Stimulated activated naive B cell treated with anti-CD40 and anti-IgM and Interleukin-4, amounts not matched to agents 10 μg/mL and 1 μg/mL and 100 μg/mL, for 72 hours (primary cell): ENCODE data around the gene CKB.
"Not testable (repeated sequence)": the region's sequence is repeated elsewhere in the genome, so short reads cannot be mapped to it uniquely, and the experiment has no call there.

Source experiments
- ATAC-seq, 2 donors: fragments of 150-1000 bp; cut with Tn5 transposase; replicated peaks; 2 replicates each; pipeline ENCODE4 v1.10.0; 2021; ENCODE audit warnings: moderate library complexity in 1 of 2
- DNase-seq: peaks from one replicate; pipeline ENCODE4 v3.0.0; 2021
- H3K27ac Mint-ChIP-seq: one replicate; pipeline ENCODE4 v1.8.0; 2022; ENCODE audit warnings: mild to moderate bottlenecking, mixed read lengths
- H3K27me3 Mint-ChIP-seq, 2 donors: one replicate each; pipeline ENCODE4 v1.8.0; 2022; ENCODE audit warnings: mixed read lengths in 2 of 2
- H3K36me3 Mint-ChIP-seq, 2 donors: one replicate each; pipeline ENCODE4 v1.8.0; 2022; ENCODE audit warnings: mixed read lengths in 2 of 2, mild to moderate bottlenecking in 1 of 2
- H3K4me1 Mint-ChIP-seq, 2 donors: one replicate each; pipeline ENCODE4 v1.8.0; 2022; ENCODE audit warnings: mixed read lengths in 2 of 2, mild to moderate bottlenecking in 1 of 2
- H3K4me3 Mint-ChIP-seq, 2 donors: one replicate each; pipeline ENCODE4 v1.8.0; 2022; ENCODE audit warnings: mild to moderate bottlenecking in 2 of 2, mixed read lengths in 2 of 2, moderate library complexity in 1 of 2
- H3K9me3 Mint-ChIP-seq, 2 donors: one replicate each; pipeline ENCODE4 v1.8.0; 2022; ENCODE audit warnings: mixed read lengths in 2 of 2, mild to moderate bottlenecking in 1 of 2

CKB gene

GRCh38 chr14:103528146-103528586, 5.5 kb upstream of the CKB start:
- H3K9me3 Mint-ChIP-seq, result no peaks in the 10 kb centered on the region
- H3K27ac Mint-ChIP-seq, result peak overlapping the region; percentile 96
- peaks cover 20 to 23% of the 10 kb centered on the region in 2 donors for H3K36me3 Mint-ChIP-seq
- no peaks in the 10 kb centered on the region for H3K27me3 Mint-ChIP-seq
- H3K4me1 Mint-ChIP-seq, result peaks cover 44 to 64% of the 10 kb centered on the region in 2 donors
- no peak for ATAC-seq
- peak overlapping the region; percentile 94 to 97 for H3K4me3 Mint-ChIP-seq
- DNase-seq, result no peak

GRCh38 chr14:103527408-103528145, 4.9 kb upstream of the CKB start:
- H3K27me3 Mint-ChIP-seq, result no peaks in the 10 kb centered on the region
- H3K36me3 Mint-ChIP-seq, result peaks cover 19 to 20% of the 10 kb centered on the region in 2 donors
- ATAC-seq (peak; percentile 93), DNase-seq (peak; percentile 92)
- H3K9me3 Mint-ChIP-seq, result no peaks in the 10 kb centered on the region
- H3K27ac Mint-ChIP-seq, result peak overlapping the region; percentile 96
- H3K4me1 Mint-ChIP-seq, result peaks cover 44 to 69% of the 10 kb centered on the region in 2 donors
- peak overlapping the region; percentile 94 to 97 for H3K4me3 Mint-ChIP-seq

- H3K4me3 Mint-ChIP-seq, result peak overlapping the region; percentile 94 to 97
- peaks cover 17 to 20% of the 10 kb centered on the region in 2 donors for H3K36me3 Mint-ChIP-seq
- DNase-seq (no peak), ATAC-seq (no peak)
- no peaks in the 10 kb centered on the region for H3K9me3 Mint-ChIP-seq
- peak overlapping the region; percentile 96 for H3K27ac Mint-ChIP-seq
- H3K27me3 Mint-ChIP-seq, result no peaks in the 10 kb centered on the region
- H3K4me1 Mint-ChIP-seq, result peaks cover 44 to 66% of the 10 kb centered on the region in 2 donors
Observed at GRCh38 chr14:103526914-103527248, 4.3 kb upstream of the CKB start.

DNA sequence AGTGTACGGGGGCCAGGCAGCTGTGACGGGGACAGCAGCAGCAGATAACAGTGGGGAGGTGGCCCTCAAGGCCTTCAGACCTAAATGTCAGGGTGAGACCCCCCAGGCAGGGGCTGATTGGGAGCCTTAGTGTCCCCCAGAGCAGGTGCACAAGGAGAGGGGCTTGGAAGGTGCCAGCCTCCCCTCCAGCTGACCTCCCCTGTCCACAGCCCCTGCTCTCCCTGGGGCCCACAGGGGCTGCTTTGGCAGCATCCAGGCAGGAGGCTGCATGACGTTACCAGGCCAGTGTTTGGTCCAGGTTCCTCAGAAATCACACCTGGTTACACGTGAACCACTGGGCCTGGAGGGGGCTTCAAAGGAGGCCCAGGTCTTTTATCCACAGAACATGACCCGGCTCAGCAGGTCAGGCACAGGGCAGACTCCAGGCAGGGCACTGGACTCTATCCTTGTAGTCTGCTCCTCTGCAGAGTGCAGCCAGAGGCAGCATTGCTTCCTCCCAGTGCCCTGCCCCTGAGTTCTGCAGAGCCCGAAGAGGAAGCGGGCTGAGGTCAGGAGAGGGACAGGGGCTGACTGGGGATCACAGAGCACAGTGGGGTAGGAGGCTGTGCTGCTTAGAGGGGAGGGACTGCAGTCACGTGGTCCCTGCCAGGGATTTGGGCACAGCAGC, 3.8 kb upstream of the CKB start:
- Mint-ChIP-seq H3K9me3 (no peaks in the 10 kb centered on the region), H3K4me1 (peaks cover 42 to 61% of the 10 kb centered on the region in 2 donors), H3K36me3 (peaks cover 13 to 16% of the 10 kb centered on the region in 2 donors), H3K27ac (peak overlapping the region; percentile 59), H3K27me3 (no peaks in the 10 kb centered on the region), H3K4me3 (peak overlapping the region in 1 of 2 donors; percentile 8)
- ATAC-seq (no peak), DNase-seq (no peak)

GRCh38 chr14:103525430-103526246, 3.0 kb upstream of the CKB start:
- H3K9me3 Mint-ChIP-seq, DNase-seq, H3K4me3 Mint-ChIP-seq, ATAC-seq, H3K27me3 Mint-ChIP-seq: not testable (repeated sequence)
- Mint-ChIP-seq H3K27ac (peak overlapping the region; percentile 56), H3K36me3 (peaks cover 10 to 15% of the 10 kb centered on the region in 2 donors), H3K4me1 (peaks cover 36 to 54% of the 10 kb centered on the region in 2 donors)

- DNase-seq (no peak), ATAC-seq (no peak)
- Mint-ChIP-seq H3K9me3 (no peaks in the 10 kb centered on the region), H3K36me3 (peaks cover 5 to 7% of the 10 kb centered on the region in 2 donors), H3K4me3 (no peak overlapping the region), H3K27ac (no peak overlapping the region), H3K27me3 (peaks cover 0 to 11% of the 10 kb centered on the region in 2 donors), H3K4me1 (peaks cover 32 to 53% of the 10 kb centered on the region in 2 donors)
Observed at GRCh38 chr14:103524002-103524935, 1.6 kb upstream of the CKB start.

GRCh38 chr14:103523575-103523954, 935 bp upstream of the CKB start:
- Mint-ChIP-seq H3K27me3 (peaks cover 0 to 12% of the 10 kb centered on the region in 2 donors), H3K4me1 (peaks cover 37 to 57% of the 10 kb centered on the region in 2 donors), H3K4me3 (peak overlapping the region; percentile 6 to 25), H3K9me3 (no peaks in the 10 kb centered on the region), H3K27ac (no peak overlapping the region), H3K36me3 (peaks cover 3 to 5% of the 10 kb centered on the region in 2 donors)
- ATAC-seq (no peak), DNase-seq (no peak)

DNA sequence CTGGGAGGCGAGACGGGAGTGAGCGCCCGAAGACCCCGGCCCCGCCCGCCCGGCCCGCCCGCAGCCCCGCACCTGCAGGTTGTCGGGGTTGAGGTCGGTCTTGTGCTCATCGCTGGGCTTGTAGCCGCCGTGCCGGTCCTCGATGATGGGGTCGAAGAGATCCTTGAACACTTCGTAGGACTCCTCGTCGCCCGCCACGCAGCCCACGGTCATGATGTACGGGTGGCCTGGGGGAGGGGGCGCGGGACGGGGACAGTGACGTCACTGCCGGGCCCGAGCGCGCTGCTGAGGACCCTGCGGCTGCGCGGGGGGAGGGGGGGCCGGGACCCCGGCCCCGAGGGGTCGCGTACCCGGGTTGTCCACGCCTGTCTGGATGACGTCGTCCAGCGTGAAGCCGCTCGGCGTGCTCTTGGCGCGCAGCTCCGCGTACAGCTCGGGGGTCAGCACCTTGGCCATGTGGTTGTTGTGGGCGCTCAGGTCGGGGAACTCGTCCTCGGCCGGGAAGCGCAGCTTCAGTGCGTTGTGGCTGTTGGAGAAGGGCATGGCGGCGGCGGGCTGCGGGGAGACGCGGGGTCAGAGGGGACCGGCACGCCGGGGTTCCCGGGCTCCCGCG, 573 bp downstream of the CKB start:
- Mint-ChIP-seq H3K9me3 (no peaks in the 10 kb centered on the region), H3K36me3 (peaks cover 3 to 5% of the 10 kb centered on the region in 2 donors), H3K27ac (no peak overlapping the region), H3K4me3 (peak overlapping the region; percentile 46), H3K27me3 (peaks cover 0 to 12% of the 10 kb centered on the region in 2 donors), H3K4me1 (peaks cover 25 to 47% of the 10 kb centered on the region in 2 donors)
- no peak for ATAC-seq
- DNase-seq, result no peak

GRCh38 chr14:103521438-103521950, 1.1 kb downstream of the CKB start:
- Mint-ChIP-seq H3K27me3 (peaks cover 0 to 12% of the 10 kb centered on the region in 2 donors), H3K36me3 (peaks cover under 1 to 5% of the 10 kb centered on the region in 2 donors), H3K4me1 (peaks cover 21 to 41% of the 10 kb centered on the region in 2 donors), H3K9me3 (no peaks in the 10 kb centered on the region), H3K27ac (no peak overlapping the region), H3K4me3 (peak overlapping the region in 1 of 2 donors; percentile 30)
- peak in 1 of 2 donors; percentile 13 for ATAC-seq
- DNase-seq, result no peak

GRCh38 chr14:103520657-103521437, 1.8 kb downstream of the CKB start:
- H3K27me3 Mint-ChIP-seq, result peaks cover 0 to 12% of the 10 kb centered on the region in 2 donors
- DNase-seq (peak; percentile 55), ATAC-seq (peak; percentile 56 to 64)
- H3K4me1 Mint-ChIP-seq, result peaks cover 18 to 34% of the 10 kb centered on the region in 2 donors
- peaks cover 0 to 3% of the 10 kb centered on the region in 2 donors for H3K36me3 Mint-ChIP-seq
- H3K9me3 Mint-ChIP-seq, result no peaks in the 10 kb centered on the region
- H3K27ac Mint-ChIP-seq, result peak overlapping the region; percentile 37
- peak overlapping the region; percentile 41 to 64 for H3K4me3 Mint-ChIP-seq

GRCh38 chr14:103520269-103520656, 2.4 kb downstream of the CKB start:
- peaks cover 0 to 1% of the 10 kb centered on the region in 2 donors for H3K36me3 Mint-ChIP-seq
- peaks cover 14 to 31% of the 10 kb centered on the region in 2 donors for H3K4me1 Mint-ChIP-seq
- H3K27me3 Mint-ChIP-seq, result peaks cover 0 to 12% of the 10 kb centered on the region in 2 donors
- ATAC-seq, result peak in 1 of 2 donors; percentile 14
- peak overlapping the region in 1 of 2 donors; percentile 64 for H3K4me3 Mint-ChIP-seq
- H3K27ac Mint-ChIP-seq, result no peak overlapping the region
- DNase-seq, result no peak
- no peaks in the 10 kb centered on the region for H3K9me3 Mint-ChIP-seq

- Mint-ChIP-seq H3K4me3 (peak overlapping the region; percentile 11 to 38), H3K27me3 (peaks cover 0 to 12% of the 10 kb centered on the region in 2 donors), H3K9me3 (no peaks in the 10 kb centered on the region), H3K4me1 (peaks cover 11 to 31% of the 10 kb centered on the region in 2 donors), H3K27ac (peak overlapping the region; percentile 76), H3K36me3 (peaks cover under 1 to 2% of the 10 kb centered on the region in 2 donors)
- ATAC-seq (no peak), DNase-seq (no peak)
Observed at GRCh38 chr14:103519837-103520212, 2.8 kb downstream of the CKB start.
